Right atrium auricular region (tissue), 2 donors: ENCODE measurements around the gene SLC6A17. TPM values are rescaled to one million over a fixed set of nuclear protein-coding genes. Genes with fewer than 3 reads are reported as not detected.

ENCODE experiments used
- DNase-seq: peaks from one replicate; pipeline ENCODE4 v3.0.0-alpha.2; 2019; ENCODE audit warnings: low spot score
- H3K27ac ChIP-seq, 2 donors: fragments of 200-600 bp; sonication (generic); 1 replicate in 1 of 2; 2 replicates in 1 of 2; pipeline ENCODE4 v1.5.1; 2016 to 2019
- H3K27me3 ChIP-seq, 2 donors: fragments of 200-600 bp; sonication (generic); one replicate each; pipeline versions ENCODE4 v1.5.1 to v1.6.0; 2017 to 2019
- H3K36me3 ChIP-seq: fragments of 200-600 bp; sonication (generic); one replicate; pipeline ENCODE4 v1.5.1; 2016
- H3K4me1 ChIP-seq, 2 donors: fragments of 200-600 bp; sonication (generic); one replicate each; pipeline versions ENCODE4 v1.5.1 to v1.6.0; 2017 to 2019
- H3K4me3 ChIP-seq, 2 donors: fragments of 200-600 bp; sonication (generic); 1 replicate in 1 of 2; 2 replicates in 1 of 2; pipeline ENCODE4 v1.5.1; 2017 to 2019; ENCODE audit warnings: mild to moderate bottlenecking in 1 of 2, moderate library complexity in 1 of 2
- H3K9me3 ChIP-seq, 2 donors: fragments of 200-600 bp; sonication (generic); one replicate each; pipeline ENCODE4 v1.5.1; 2019
- total RNA-seq, 2 donors: library from RNA; depleted of rRNA; stranded (reverse); fragments of >200 nt; gene quantifications; one replicate each; pipeline ENCODE4 v1.1.0, GENCODE V29; 2016
- TF ChIP-seq, protein P1 (sequence below), 2 donors: fragments of 200-600 bp; sonication (generic); IDR thresholded peaks; one replicate each; pipeline ENCODE4 v1.5.1; 2019; ENCODE audit warnings: antibody characterized with exemption in 2 of 2

Gene SLC6A17
- total RNA-seq, 2 donors from 2014 or later: not detected

GRCh38 chr1:110135666-110136065, 14.6 kb upstream of the SLC6A17 start:
- TF ChIP-seq, protein P1, sequence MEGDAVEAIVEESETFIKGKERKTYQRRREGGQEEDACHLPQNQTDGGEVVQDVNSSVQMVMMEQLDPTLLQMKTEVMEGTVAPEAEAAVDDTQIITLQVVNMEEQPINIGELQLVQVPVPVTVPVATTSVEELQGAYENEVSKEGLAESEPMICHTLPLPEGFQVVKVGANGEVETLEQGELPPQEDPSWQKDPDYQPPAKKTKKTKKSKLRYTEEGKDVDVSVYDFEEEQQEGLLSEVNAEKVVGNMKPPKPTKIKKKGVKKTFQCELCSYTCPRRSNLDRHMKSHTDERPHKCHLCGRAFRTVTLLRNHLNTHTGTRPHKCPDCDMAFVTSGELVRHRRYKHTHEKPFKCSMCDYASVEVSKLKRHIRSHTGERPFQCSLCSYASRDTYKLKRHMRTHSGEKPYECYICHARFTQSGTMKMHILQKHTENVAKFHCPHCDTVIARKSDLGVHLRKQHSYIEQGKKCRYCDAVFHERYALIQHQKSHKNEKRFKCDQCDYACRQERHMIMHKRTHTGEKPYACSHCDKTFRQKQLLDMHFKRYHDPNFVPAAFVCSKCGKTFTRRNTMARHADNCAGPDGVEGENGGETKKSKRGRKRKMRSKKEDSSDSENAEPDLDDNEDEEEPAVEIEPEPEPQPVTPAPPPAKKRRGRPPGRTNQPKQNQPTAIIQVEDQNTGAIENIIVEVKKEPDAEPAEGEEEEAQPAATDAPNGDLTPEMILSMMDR (IDR thresholded peaks at IDR 0.05): no peak
- no peak overlapping the region for H3K4me3 ChIP-seq
- no peaks in the 10 kb centered on the region for H3K36me3 ChIP-seq
- H3K27ac ChIP-seq: no peak overlapping the region
- no peaks in the 10 kb centered on the region for H3K4me1 ChIP-seq
- no peak for DNase-seq
- no peaks in the 10 kb centered on the region for H3K27me3 ChIP-seq
- H3K9me3 ChIP-seq: no peaks in the 10 kb centered on the region

GRCh38 chr1:110136911-110137310, 13.4 kb upstream of the SLC6A17 start:
- no peak overlapping the region for H3K27ac ChIP-seq
- H3K36me3 ChIP-seq: no peaks in the 10 kb centered on the region
- no peak overlapping the region for H3K4me3 ChIP-seq
- no peaks in the 10 kb centered on the region for H3K9me3 ChIP-seq
- no peaks in the 10 kb centered on the region for H3K27me3 ChIP-seq
- no peak for DNase-seq
- TF ChIP-seq, protein P1 (IDR thresholded peaks at IDR 0.05): no peak
- no peaks in the 10 kb centered on the region for H3K4me1 ChIP-seq

- no peak overlapping the region for H3K4me3 ChIP-seq
- no peaks in the 10 kb centered on the region for H3K4me1 ChIP-seq
- no peak for DNase-seq
- TF ChIP-seq, protein P1 (IDR thresholded peaks at IDR 0.05): no peak
- no peaks in the 10 kb centered on the region for H3K36me3 ChIP-seq
- no peak overlapping the region for H3K27ac ChIP-seq
- H3K9me3 ChIP-seq: no peaks in the 10 kb centered on the region
- H3K27me3 ChIP-seq: no peaks in the 10 kb centered on the region
Observed at GRCh38 chr1:110138956-110139355, 11.3 kb upstream of the SLC6A17 start.

- H3K36me3 ChIP-seq: no peaks in the 10 kb centered on the region
- H3K4me3 ChIP-seq: no peak overlapping the region
- no peak overlapping the region for H3K27ac ChIP-seq
- H3K27me3 ChIP-seq: no peaks in the 10 kb centered on the region
- no peak for DNase-seq
- H3K9me3 ChIP-seq: no peaks in the 10 kb centered on the region
- TF ChIP-seq, protein P1 (IDR thresholded peaks at IDR 0.05): no peak
- no peaks in the 10 kb centered on the region for H3K4me1 ChIP-seq
Observed at GRCh38 chr1:110144366-110144765, 5.9 kb upstream of the SLC6A17 start.

DNA sequence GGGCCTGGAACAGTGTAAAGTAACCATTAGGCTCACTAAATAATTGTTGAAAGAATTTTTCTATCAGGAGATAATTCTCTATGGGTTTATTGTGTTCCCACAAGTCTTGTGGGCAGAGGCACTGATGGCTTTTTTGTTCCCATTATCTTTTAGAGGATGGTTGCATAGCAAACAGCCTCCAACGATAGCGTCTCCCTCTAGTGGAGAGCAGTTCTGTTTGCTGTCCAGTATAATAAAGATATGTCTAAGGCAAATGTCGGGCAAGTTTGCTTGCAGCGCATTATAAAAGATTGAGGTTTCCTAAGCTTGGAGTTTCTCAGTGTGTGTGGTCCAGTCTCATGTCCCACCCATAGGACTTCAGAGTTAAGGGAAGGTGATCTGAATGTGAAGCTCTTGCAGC, 1.3 kb upstream of the SLC6A17 start:
- TF ChIP-seq, protein P1 (IDR thresholded peaks at IDR 0.05): no peak
- Histone ChIP-seq H3K4me1 (peaks cover 0 to 14% of the 10 kb centered on the region in 2 donors), H3K4me3 (no peak overlapping the region), H3K9me3 (no peaks in the 10 kb centered on the region), H3K27ac (no peak overlapping the region), H3K27me3 (peaks cover 5 to 12% of the 10 kb centered on the region in 2 donors), H3K36me3 (no peaks in the 10 kb centered on the region)
- DNase-seq: no peak

- no peaks in the 10 kb centered on the region for H3K36me3 ChIP-seq
- H3K4me3 ChIP-seq: peak overlapping the region in 1 of 2 donors; percentile 35
- TF ChIP-seq, protein P1 (IDR thresholded peaks at IDR 0.05): no peak
- no peak overlapping the region for H3K27ac ChIP-seq
- H3K9me3 ChIP-seq: no peaks in the 10 kb centered on the region
- DNase-seq: no peak
- peaks cover 5 to 12% of the 10 kb centered on the region in 2 donors for H3K27me3 ChIP-seq
- peaks cover 0 to 14% of the 10 kb centered on the region in 2 donors for H3K4me1 ChIP-seq
Observed at GRCh38 chr1:110151175-110151669, 928 bp downstream of the SLC6A17 start.
